ENCODE results near the gene TYW1.
"Not testable (repeated sequence)": the region's sequence is repeated elsewhere in the genome, so short reads cannot be mapped to it uniquely, and the experiment has no call there.

Gene TYW1

DNA sequence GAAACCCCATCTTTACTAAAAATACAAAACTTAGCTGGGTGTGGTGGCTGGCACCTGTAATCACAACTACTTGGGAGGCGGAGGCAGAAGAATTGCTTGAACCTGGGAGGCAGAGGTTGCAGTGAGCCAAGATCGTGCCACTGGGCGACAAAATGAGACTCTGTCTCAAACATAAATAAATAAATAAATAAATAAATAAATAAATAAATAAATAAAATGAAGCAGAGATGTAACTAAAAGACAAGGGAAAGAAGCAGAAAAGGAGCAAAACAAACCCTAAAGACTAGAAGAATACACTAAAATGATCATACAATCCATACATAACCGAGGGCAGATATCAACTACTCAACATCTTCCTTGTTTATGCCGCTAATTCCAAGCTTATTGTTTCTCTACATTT is 209.8 kb downstream of the TYW1 start:
- H3K4me3 ChIP-seq (ENCODE audit: low read depth, low read length): no peak overlapping the region
- TF ChIP-seq, protein P1, sequence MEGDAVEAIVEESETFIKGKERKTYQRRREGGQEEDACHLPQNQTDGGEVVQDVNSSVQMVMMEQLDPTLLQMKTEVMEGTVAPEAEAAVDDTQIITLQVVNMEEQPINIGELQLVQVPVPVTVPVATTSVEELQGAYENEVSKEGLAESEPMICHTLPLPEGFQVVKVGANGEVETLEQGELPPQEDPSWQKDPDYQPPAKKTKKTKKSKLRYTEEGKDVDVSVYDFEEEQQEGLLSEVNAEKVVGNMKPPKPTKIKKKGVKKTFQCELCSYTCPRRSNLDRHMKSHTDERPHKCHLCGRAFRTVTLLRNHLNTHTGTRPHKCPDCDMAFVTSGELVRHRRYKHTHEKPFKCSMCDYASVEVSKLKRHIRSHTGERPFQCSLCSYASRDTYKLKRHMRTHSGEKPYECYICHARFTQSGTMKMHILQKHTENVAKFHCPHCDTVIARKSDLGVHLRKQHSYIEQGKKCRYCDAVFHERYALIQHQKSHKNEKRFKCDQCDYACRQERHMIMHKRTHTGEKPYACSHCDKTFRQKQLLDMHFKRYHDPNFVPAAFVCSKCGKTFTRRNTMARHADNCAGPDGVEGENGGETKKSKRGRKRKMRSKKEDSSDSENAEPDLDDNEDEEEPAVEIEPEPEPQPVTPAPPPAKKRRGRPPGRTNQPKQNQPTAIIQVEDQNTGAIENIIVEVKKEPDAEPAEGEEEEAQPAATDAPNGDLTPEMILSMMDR (IDR thresholded peaks at IDR 0.05; ENCODE audit: control insufficient read depth, extremely low read depth, insufficient read depth): no peak
- no peak for DNase-seq (ENCODE audit: low read depth)

DNA sequence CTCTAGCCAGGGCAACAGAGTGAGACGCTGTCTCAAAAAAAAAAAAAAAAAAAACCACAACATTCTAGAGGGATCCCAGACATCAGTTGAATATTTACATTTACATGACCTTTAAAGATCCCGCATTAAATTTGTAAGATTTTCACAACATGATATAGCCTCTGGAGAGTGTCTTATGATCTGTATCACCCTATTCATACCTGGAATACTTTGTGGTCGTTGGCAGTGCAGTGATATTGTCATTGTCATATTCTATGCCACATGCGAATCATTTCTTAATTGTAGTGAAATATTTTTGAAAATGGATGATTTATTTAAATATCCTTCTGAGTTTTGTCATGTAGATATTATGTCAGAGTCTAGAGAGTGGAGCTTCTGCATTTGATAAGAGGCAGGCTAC is 212.0 kb downstream of the TYW1 start:
- DNase-seq (ENCODE audit: low read depth); H3K4me3 ChIP-seq (ENCODE audit: low read depth, low read length): not testable (repeated sequence)

GRCh38 chr7:67209256-67209655 is 212.6 kb downstream of the TYW1 start:
- no peak overlapping the region for H3K4me3 ChIP-seq (ENCODE audit: low read depth, low read length)
- TF ChIP-seq, protein P1 (IDR thresholded peaks at IDR 0.05; ENCODE audit: control insufficient read depth, extremely low read depth, insufficient read depth): no peak
- DNase-seq (ENCODE audit: low read depth): no peak

- TF ChIP-seq, protein P1 (IDR thresholded peaks at IDR 0.05; ENCODE audit: control insufficient read depth, extremely low read depth, insufficient read depth): no peak
- H3K4me3 ChIP-seq (ENCODE audit: low read depth, low read length): no peak overlapping the region
- no peak for DNase-seq (ENCODE audit: low read depth)
These were observed 213.9 kb downstream of the TYW1 start for GRCh38 chr7:67210567-67210966.

DNA sequence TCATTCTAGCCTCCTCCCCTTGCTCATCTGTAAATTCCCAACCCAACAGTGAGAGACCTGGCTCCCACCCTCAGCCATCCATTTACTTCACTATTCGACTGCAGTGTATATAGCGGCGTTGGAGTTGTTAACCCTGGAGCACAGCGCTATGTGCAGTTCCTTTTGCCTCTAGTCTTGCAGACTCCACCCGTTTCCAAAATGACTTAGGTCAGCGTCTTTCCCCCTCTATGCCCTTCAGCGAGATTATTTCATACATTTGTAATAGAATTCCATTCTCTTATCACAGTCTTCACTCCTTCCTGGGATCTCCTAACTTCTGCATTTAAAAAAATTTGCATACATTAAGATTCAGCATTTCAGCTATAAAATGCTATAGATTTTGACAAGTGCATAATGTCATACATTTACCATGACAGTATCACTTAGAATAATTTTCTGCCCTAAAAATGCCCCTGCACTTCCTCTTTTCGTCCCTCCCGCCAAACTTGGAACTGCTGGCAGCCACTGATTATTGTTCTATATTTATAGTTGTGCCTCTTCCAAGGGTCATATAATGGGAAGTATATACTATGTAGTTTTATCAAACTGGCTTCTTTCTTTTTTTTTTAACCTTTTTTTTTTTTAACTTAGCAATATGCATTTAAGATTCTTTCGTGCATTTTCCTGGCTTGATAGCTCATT is 215.2 kb downstream of the TYW1 start:
- not testable (repeated sequence) for H3K4me3 ChIP-seq (ENCODE audit: low read depth, low read length); DNase-seq (ENCODE audit: low read depth)

GRCh38 chr7:67213038-67213437 is 216.4 kb downstream of the TYW1 start:
- H3K4me3 ChIP-seq (ENCODE audit: low read depth, low read length); DNase-seq (ENCODE audit: low read depth): not testable (repeated sequence)

DNA sequence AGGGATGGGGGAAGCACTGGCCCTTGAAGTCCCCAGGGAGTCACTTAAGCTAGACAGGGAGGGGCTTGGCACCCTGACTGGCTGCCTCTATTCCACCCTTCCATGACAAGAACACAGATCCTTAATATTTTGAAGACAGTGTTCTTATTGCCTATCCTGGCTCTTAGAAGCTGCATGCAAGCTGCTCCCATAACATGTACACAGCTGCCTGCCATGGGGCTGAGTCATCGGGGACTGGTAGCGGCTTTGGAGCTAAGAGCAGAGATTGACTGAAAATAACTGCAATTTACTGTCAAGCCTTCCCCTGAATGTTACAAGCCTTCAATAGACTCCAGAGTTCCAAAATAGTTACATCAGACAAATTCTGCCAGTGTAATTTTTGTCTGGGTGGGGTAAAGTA is 226.9 kb downstream of the TYW1 start:
- DNase-seq (ENCODE audit: low read depth); H3K4me3 ChIP-seq (ENCODE audit: low read depth, low read length): not testable (repeated sequence)

- not testable (repeated sequence) for H3K4me3 ChIP-seq (ENCODE audit: low read depth, low read length)
- DNase-seq (ENCODE audit: low read depth): peak; percentile 58
These were observed 229.8 kb downstream of the TYW1 start for GRCh38 chr7:67226340-67226907.

- DNase-seq (ENCODE audit: low read depth); H3K4me3 ChIP-seq (ENCODE audit: low read depth, low read length): not testable (repeated sequence)
These were observed 230.3 kb downstream of the TYW1 start for GRCh38 chr7:67226967-67227366.

DNA sequence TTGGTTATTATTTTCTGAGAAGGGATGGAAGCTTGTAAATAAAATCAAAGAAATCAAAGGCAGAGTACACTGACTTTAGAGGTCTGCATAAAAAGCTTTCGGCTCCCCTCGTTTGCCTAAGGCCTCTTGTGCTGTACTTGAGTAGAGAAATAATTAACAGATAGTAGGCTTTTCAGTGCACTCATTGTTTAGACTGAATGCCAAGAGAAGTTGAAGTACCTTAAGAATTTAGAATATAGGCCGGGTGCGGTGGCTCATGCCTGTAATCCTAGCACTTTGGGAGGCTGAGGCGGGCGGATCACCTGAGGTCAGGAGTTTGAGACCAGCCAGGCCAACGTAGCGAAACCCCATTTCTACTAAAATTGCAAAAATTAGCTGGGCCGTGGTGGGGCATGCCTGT is 232.4 kb downstream of the TYW1 start:
- DNase-seq (ENCODE audit: low read depth); H3K4me3 ChIP-seq (ENCODE audit: low read depth, low read length): not testable (repeated sequence)

GRCh38 chr7:67230029-67230428 is 233.4 kb downstream of the TYW1 start:
- not testable (repeated sequence) for DNase-seq (ENCODE audit: low read depth); H3K4me3 ChIP-seq (ENCODE audit: low read depth, low read length)

GRCh38 chr7:67233506-67233905 is 236.9 kb downstream of the TYW1 start:
- not testable (repeated sequence) for DNase-seq (ENCODE audit: low read depth); H3K4me3 ChIP-seq (ENCODE audit: low read depth, low read length)

DNA sequence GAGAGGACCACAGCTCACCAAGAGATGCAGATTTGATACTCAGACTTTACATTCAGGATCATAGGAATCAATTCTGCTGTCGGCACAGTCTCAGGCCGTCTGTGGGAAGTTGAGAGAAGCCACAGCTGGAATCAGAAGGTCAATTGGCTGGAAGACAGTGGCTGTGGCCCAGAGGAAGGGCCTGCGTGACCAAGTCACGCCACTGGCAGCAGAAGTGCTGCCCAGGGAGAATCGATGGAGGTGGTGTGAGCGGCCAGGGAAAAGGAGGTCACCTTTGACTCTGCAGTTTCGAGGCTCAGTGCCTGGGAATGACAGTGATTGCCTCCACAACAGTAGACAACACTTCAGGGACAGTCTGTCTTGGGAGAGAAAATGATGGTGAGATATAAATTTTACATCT is 239.6 kb downstream of the TYW1 start:
- not testable (repeated sequence) for H3K4me3 ChIP-seq (ENCODE audit: low read depth, low read length); DNase-seq (ENCODE audit: low read depth)

GRCh38 chr7:67242871-67243270 is 246.2 kb downstream of the TYW1 start:
- not testable (repeated sequence) for DNase-seq (ENCODE audit: low read depth); H3K4me3 ChIP-seq (ENCODE audit: low read depth, low read length)

DNA sequence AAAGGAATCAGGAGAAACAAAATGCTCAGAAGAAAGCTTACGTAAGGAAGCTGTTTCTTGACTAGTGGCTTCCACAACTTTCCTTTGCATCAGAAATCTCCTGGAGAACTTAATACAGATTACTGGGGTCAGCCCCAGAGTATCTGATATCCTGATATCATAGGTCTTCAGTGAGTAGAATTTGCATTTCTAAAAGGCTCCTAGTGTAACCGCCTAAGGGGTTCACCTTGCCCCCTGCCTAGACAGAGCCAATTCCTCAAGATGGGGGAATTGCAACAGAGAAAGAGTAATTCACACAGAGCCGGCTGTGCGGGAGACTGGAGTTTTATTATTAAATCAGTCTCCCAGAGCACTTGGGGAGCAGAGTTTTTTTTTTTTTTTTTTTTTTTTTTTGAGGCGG is 251.7 kb downstream of the TYW1 start:
- not testable (repeated sequence) for DNase-seq (ENCODE audit: low read depth); H3K4me3 ChIP-seq (ENCODE audit: low read depth, low read length)
